MM.1S (cell line): ENCODE results near the gene COPE.

ENCODE experiments used
- CTCF ChIP-seq: fragments of 300-600 bp; sonication (generic); IDR thresholded peaks from 2 replicates; pipeline ENCODE4 v1.5.1; 2016; ENCODE audit warnings: antibody characterized with exemption, low read length, mixed read lengths
- EZH2 ChIP-seq: fragments of 300-600 bp; sonication (generic); optimal IDR thresholded peaks from 2 replicates; pipeline ENCODE3; 2017; ENCODE audit warnings: low read depth, mild to moderate bottlenecking, antibody characterized with exemption, low read length, mixed read lengths
- EZH2phosphoT487 ChIP-seq: fragments of 300-600 bp; sonication (generic); IDR thresholded peaks from 2 replicates; pipeline ENCODE4 v1.6.1; 2018; ENCODE audit warnings: antibody characterized with exemption, low read length

GRCh38 chr19:18939922-18940768 lies 21.0 kb upstream of the COPE start:
- TF ChIP-seq CTCF (no peak), EZH2 (no peak), EZH2phosphoT487 (no peak)
